SH-SY5Y (cell line): Measurements from ENCODE around the gene ARRDC5.

Experiments used
- GATA2 ChIP-seq: IDR thresholded peaks from 2 replicates; pipeline ENCODE4 v1.6.1; 2011; ENCODE audit warnings: mild to moderate bottlenecking, low read depth, low read length
- GATA3 ChIP-seq: IDR thresholded peaks from 2 replicates; pipeline ENCODE4 v1.6.1; 2011; ENCODE audit warnings: low read depth, mild to moderate bottlenecking, low read length, moderate library complexity

GRCh38 chr19:4914736-4915501 is 12.2 kb upstream of the ARRDC5 start:
- TF ChIP-seq GATA2 (no peak), GATA3 (no peak)
